Astrocyte of the spinal cord (primary cell): ENCODE data around the gene ABHD8.

Experiments
- DNase-seq: peaks from one replicate; pipeline ENCODE4 v3.0.0; 2011; ENCODE audit warnings: low read depth, low spot score
- H3K4me3 ChIP-seq: 2 replicates; pipeline ENCODE4 v1.5.1; 2011; ENCODE audit warnings: low read depth, mild to moderate bottlenecking, low read length, moderate library complexity
- in situ Hi-C: cut with HindIII; loops from 2 replicates; pipeline ENCODE4 v1.10.0; 2017; ENCODE audit warnings: low sequenced_read_pairs
- TF ChIP-seq, protein P1 (sequence below): IDR thresholded peaks from 2 replicates; pipeline ENCODE4 v1.5.1; 2012; ENCODE audit warnings: low read depth, mild to moderate bottlenecking, low read length, inconsistent platforms

ABHD8 gene

DNA sequence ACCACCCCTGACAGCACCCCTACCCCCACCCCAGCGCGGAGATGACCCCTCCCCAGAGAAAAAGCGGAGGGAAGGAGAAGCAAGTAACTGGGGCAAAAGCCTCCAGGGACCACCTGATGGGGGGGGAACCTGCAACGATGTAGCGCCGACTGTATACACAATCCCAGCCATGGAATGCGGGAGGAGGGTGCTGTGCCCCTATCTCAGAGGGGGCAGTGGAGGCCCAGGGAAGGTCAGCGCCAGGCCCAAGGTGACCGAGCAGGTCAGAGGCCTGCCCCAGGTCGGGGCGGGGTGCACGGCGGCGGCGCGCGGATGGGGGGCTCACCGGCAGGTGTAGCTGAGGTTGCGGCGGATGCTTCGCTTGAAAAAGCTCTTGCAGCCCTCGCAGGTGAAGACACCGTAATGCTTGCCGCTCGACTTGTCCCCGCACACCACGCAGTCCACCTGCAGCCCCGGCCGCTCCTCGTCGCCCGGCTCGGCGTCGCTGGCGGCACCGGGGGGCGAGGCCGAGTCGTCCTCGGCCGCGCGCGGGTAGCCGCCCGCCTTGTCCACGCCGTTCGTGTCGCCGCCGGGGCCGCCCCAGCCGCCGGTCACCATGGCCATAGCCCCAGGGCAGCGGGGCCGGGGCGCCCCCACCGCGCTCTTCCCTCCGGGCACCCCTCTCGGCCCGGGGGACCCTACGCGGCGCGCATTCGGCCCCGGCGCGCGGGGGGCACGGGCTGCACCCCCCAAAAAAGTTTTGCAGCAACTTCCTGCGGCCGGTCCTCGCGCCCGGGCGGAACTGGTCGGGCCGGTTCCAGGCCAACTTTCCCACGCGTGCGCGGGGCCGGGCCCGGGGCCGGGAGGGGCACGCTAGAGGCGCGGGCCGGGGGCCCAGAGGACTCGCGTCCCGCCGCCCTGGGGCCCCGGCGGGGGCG, 58.3 kb downstream of the ABHD8 start:
- H3K4me3 ChIP-seq = peak overlapping the region; percentile 80
- TF ChIP-seq, protein P1, sequence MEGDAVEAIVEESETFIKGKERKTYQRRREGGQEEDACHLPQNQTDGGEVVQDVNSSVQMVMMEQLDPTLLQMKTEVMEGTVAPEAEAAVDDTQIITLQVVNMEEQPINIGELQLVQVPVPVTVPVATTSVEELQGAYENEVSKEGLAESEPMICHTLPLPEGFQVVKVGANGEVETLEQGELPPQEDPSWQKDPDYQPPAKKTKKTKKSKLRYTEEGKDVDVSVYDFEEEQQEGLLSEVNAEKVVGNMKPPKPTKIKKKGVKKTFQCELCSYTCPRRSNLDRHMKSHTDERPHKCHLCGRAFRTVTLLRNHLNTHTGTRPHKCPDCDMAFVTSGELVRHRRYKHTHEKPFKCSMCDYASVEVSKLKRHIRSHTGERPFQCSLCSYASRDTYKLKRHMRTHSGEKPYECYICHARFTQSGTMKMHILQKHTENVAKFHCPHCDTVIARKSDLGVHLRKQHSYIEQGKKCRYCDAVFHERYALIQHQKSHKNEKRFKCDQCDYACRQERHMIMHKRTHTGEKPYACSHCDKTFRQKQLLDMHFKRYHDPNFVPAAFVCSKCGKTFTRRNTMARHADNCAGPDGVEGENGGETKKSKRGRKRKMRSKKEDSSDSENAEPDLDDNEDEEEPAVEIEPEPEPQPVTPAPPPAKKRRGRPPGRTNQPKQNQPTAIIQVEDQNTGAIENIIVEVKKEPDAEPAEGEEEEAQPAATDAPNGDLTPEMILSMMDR = no peak
- no peak for DNase-seq
- in situ Hi-C loops = no loop called here

DNA sequence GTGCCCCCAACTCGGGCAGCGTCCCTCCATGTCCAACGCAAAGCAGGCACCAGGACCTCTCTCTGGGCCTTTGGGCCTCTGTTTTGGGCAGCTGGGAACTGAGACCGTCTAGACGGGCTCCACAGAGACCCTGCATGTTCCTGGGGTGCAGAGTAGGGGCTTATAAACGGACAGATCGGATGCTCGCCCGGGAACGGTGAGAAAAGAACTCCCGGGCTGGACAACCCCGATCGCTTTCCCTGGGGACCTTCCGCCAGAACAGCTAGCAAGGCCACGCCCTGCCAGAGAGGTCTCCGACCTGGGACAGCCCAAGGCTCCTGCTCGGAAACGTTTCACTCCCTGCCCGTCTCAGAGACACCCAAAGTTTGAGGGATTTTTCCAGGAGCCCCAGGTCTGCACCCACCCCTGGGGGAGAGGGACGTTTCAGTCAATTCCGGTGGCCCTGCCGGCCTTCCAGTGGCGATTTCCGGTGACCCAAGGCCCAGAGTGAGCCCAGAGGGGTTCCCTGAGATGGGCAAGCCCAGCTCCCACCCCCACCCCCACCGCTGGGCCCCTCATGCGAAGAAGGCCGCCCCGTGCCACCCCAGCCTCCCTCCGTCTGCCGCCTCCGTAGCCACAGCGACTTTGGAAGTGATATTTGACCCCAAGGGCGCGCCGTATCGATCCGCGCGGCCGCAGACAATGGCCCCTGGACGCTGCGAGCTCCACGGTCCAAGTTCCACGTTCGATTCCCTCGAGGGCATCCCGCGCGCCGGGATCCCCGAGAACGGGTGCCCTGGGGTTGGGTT, 59.2 kb downstream of the ABHD8 start:
- in situ Hi-C loops = no loop called here
- DNase-seq = no peak
- peak overlapping the region; percentile 80 for H3K4me3 ChIP-seq
- TF ChIP-seq, protein P1 = no peak

DNA sequence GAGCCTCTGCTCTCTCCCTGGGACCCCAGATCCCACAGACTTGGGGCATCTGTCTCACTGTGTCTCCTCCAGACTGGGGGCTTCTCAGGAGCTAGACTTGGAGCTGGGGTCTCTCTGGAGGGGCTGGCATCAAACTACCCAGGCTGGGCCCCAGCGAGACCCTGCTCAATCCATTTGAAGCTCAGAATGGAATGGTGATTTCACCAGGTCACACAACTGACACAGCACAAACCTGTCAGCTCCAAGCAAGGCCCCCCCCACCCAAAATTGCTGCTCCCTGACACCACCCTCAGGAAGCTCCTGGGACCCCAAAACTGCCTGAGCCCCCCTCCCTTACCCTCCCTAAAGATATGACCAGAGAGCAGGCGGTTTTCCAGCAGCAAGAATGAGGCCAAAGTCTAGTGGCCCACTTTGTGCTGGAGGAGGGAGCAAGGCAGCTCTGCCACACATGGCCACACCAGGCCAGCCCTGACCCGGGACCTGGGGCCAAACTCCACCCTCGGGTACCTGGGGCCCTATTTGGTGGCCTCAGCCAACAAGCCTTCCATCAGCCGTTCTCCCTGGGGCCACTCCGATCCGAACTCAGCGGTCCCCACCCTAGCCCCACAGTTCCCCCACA, 59.9 kb downstream of the ABHD8 start:
- TF ChIP-seq, protein P1 = no peak
- in situ Hi-C loops = no loop called here
- peak overlapping the region; percentile 80 for H3K4me3 ChIP-seq

DNA sequence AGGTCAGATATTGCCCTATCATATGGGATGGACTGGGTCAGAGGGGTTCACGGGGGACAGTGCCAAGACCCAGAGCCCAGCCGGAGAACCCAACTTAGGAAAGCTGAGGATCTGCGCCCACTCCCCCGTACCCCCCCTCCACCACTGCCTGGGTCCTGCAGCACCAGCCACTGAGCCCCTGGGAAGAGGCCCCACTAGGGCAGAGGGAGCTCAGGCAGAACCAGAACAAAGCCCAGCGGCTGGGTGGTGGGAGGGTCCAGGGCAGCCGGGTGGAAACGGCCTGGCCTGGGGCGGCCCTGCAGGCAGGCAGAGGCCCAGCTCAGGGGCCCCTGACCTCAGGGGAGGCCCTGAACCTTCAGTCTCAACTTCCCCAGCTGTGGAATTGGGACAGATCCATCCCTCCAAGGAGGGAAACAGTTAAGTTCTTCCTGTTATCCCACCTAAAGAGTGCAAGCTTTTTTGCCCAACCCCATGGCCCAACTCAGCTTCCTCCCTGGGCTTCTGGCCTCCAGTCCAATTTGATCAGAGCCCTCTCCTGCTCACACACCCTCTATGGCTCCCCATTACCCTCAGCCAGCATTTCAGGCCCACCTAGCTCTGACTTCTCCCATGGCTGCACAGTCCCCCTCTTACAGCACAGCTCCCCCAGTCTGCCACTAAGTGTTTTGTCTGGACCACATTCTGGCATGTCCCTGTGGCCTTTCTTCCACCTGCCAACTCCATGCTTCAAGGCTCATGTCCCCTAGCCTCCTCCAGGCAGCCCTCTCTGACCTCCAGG, 60.6 kb downstream of the ABHD8 start:
- H3K4me3 ChIP-seq = peak overlapping the region; percentile 80
- TF ChIP-seq, protein P1 = no peak
- in situ Hi-C loops = no loop called here
- DNase-seq = no peak

More for the DNA sequence above, 59.9 kb downstream of the ABHD8 start:
- no peak for DNase-seq
